HepG2 (cell line): ENCODE results near the gene PRPSAP1. TPM values are rescaled to one million over a fixed set of nuclear protein-coding genes. Genes with fewer than 3 reads are reported as not detected.
A peak's percentile ranks its signal among the peaks of the same experiment; 100 is the strongest.

Experiments
- BATF2 ChIP-seq: sonication (generic); formaldehyde crosslinking; IDR thresholded peaks from 2 replicates; pipeline ENCODE4 v1.8.0; 2022; ENCODE audit warnings: mild to moderate bottlenecking, missing genetic modification reagents, moderate library complexity
- CHD2 ChIP-seq: IDR thresholded peaks from 2 replicates; pipeline ENCODE4 v1.6.1; 2011; ENCODE audit warnings: low read depth, low read length, improper control_type of control experiment
- DPF2 ChIP-seq: sonication (generic); formaldehyde crosslinking; IDR thresholded peaks from 2 replicates; pipeline ENCODE4 v1.4.0; 2020; ENCODE audit warnings: mild to moderate bottlenecking, low read depth, missing genetic modification reagents, borderline replicate concordance
- DR1 ChIP-seq: sonication (generic); formaldehyde crosslinking; IDR thresholded peaks from 2 replicates; pipeline ENCODE4 v1.8.0; 2021; ENCODE audit warnings: mild to moderate bottlenecking, missing genetic modification reagents, inconsistent platforms
- DZIP1 ChIP-seq: sonication (generic); formaldehyde crosslinking; IDR thresholded peaks from 2 replicates; pipeline ENCODE4 v1.5.0; 2020; ENCODE audit warnings: mild to moderate bottlenecking, missing genetic modification reagents
- FOXA1 ChIP-seq, 2 experiments: fragments of 450-650 bp in 1 of 2; sonication (generic) in 1 of 2; formaldehyde crosslinking in 1 of 2; IDR thresholded peaks; 2 replicates each; pipeline versions ENCODE4 v1.4.0 to v1.6.1; 2016 to 2020; ENCODE audit warnings: missing genetic modification reagents in 1 of 2
- GPN1 ChIP-seq: sonication (generic); formaldehyde crosslinking; IDR thresholded peaks from 2 replicates; pipeline ENCODE4 v1.5.1; 2020; ENCODE audit warnings: missing genetic modification reagents, borderline replicate concordance
- HNRNPLL ChIP-seq: fragments of 200-400 bp; formaldehyde crosslinking; IDR thresholded peaks from 2 replicates; pipeline ENCODE4 v1.6.1; 2017; ENCODE audit warnings: mild to moderate bottlenecking, low read depth, low read length; ENCODE audit not compliant: poor library complexity, severe bottlenecking
- PRDM10 ChIP-seq: sonication (generic); formaldehyde crosslinking; IDR thresholded peaks from 2 replicates; pipeline ENCODE4 v1.4.0; 2020; ENCODE audit warnings: low read depth, missing genetic modification reagents
- RORA ChIP-seq: sonication (generic); formaldehyde crosslinking; IDR thresholded peaks from 2 replicates; pipeline ENCODE4 v1.5.0; 2020; ENCODE audit warnings: mild to moderate bottlenecking, missing genetic modification reagents, moderate library complexity
- SALL2 ChIP-seq: sonication (generic); formaldehyde crosslinking; IDR thresholded peaks from 2 replicates; pipeline ENCODE4 v1.8.1; 2023; ENCODE audit warnings: mild to moderate bottlenecking, missing genetic modification reagents, inconsistent platforms
- SAP130 ChIP-seq: IDR thresholded peaks from 2 replicates; pipeline ENCODE4 v1.6.1; 2016; ENCODE audit warnings: low read depth
- ZBTB26 ChIP-seq: IDR thresholded peaks from 2 replicates; pipeline ENCODE4 v1.6.1; 2016; ENCODE audit warnings: missing compliant biosample characterization, missing genetic modification reagents, borderline replicate concordance
- ZNF501 ChIP-seq: sonication (generic); formaldehyde crosslinking; IDR thresholded peaks from 2 replicates; pipeline ENCODE4 v1.5.1; 2020; ENCODE audit warnings: mild to moderate bottlenecking, moderate library complexity, missing genetic modification reagents
- ZNF652 ChIP-seq: IDR thresholded peaks from 2 replicates; pipeline ENCODE4 v1.6.1; 2016; ENCODE audit warnings: low read depth, borderline replicate concordance
- ZNF766 ChIP-seq: sonication (generic); formaldehyde crosslinking; IDR thresholded peaks from 2 replicates; pipeline ENCODE4 v1.5.0; 2020; ENCODE audit warnings: missing genetic modification reagents, borderline replicate concordance
- polyA plus RNA-seq, 8 experiments: library from polyadenylated mRNA; depleted of rRNA in 3 of 8; stranded (reverse) in 7 of 8; unstranded in 1 of 8; fragments of >200 nt; fragmentation: Illumina TruSeq in 4 of 8; extraction: Trizol in 4 of 8; gene quantifications; 2 replicates each; pipeline versions ENCODE4 v1.2.1 to v1.2.3, GENCODE V29; 2011 to 2016; ENCODE audit warnings: low read depth in 4 of 8, missing spikeins in 1 of 8, mixed read lengths in 1 of 8; ENCODE audit not compliant: insufficient read depth in 1 of 8
- total RNA-seq, 5 experiments: library from RNA; depleted of rRNA; stranded (reverse); fragments of >200 nt; fragmentation: Illumina TruSeq; extraction: Trizol; gene quantifications; 2 replicates each; pipeline ENCODE4 v1.2.3, GENCODE V29; 2016; ENCODE audit warnings: low read depth in 1 of 5
- TF ChIP-seq, protein P1 (sequence below): sonication (generic); formaldehyde crosslinking; conservative IDR thresholded peaks from 2 replicates; pipeline ENCODE4 v1.4.0; 2020; ENCODE audit warnings: missing genetic modification reagents

Gene PRPSAP1
- total and polyA plus RNA-seq, 2 of the 13 experiments (the other 11 are each of a cell fraction or from before 2014, with no cell fraction given): 91.1 to 314 TPM

GRCh38 chr17:76385892-76386786 is 32.4 kb upstream of the PRPSAP1 start (continued):
- TF ChIP-seq ZBTB26 (peak; percentile 86), CHD2 (no peak), RORA (CRISPR knock-in tag) (no peak), GPN1 (CRISPR knock-in tag) (peak; percentile 70; the same call in 1 of the 2 replicates), BATF2 (peak; percentile 96), DPF2 (CRISPR knock-in tag) (no peak), DZIP1 (CRISPR knock-in tag) (peak; percentile 95; the same call in 1 of the 2 replicates), ZNF501 (CRISPR knock-in tag) (peak; percentile 87), ZNF652 (CRISPR knock-in tag) (peak; percentile 33; the same call in 1 of the 2 replicates), DR1 (peak; percentile 79), SALL2 (CRISPR knock-in tag) (peak; percentile 92), FOXA1 (IDR thresholded peaks at IDR 0.05) (no peak), FOXA1 (CRISPR knock-in tag; IDR thresholded peaks at IDR 0.05) (peak; percentile 41), ZNF766 (peak; percentile 100), HNRNPLL (no peak), PRDM10 (CRISPR knock-in tag) (peak; percentile 72; the same call in 1 of the 2 replicates), SAP130 (CRISPR knock-in tag) (peak; percentile 91)
- TF ChIP-seq, protein P1, sequence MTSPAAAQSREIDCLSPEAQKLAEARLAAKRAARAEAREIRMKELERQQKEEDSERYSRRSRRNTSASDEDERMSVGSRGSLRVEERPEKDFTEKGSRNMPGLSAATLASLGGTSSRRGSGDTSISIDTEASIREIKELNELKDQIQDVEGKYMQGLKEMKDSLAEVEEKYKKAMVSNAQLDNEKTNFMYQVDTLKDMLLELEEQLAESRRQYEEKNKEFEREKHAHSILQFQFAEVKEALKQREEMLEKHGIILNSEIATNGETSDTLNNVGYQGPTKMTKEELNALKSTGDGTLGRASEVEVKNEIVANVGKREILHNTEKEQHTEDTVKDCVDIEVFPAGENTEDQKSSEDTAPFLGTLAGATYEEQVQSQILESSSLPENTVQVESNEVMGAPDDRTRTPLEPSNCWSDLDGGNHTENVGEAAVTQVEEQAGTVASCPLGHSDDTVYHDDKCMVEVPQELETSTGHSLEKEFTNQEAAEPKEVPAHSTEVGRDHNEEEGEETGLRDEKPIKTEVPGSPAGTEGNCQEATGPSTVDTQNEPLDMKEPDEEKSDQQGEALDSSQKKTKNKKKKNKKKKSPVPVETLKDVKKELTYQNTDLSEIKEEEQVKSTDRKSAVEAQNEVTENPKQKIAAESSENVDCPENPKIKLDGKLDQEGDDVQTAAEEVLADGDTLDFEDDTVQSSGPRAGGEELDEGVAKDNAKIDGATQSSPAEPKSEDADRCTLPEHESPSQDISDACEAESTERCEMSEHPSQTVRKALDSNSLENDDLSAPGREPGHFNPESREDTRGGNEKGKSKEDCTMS (CRISPR knock-in tag): no peak
